WTC11 (cell line): ENCODE data around the gene SLC29A1.

Experiments
- JAZF1 ChIP-seq: fragments of 250-450 bp; sonication (Bioruptor Pico); IDR thresholded peaks from 2 replicates; pipeline ENCODE4 v1.9.0; 2021; ENCODE audit warnings: moderate library complexity, mild to moderate bottlenecking, inconsistent platforms
- MAX ChIP-seq: sonication (generic); formaldehyde crosslinking; IDR thresholded peaks from 2 replicates; pipeline ENCODE4 v1.8.0; 2022; ENCODE audit warnings: mild to moderate bottlenecking, missing genetic modification reagents
- SP1 ChIP-seq: sonication (generic); formaldehyde crosslinking; conservative IDR thresholded peaks from 2 replicates; pipeline ENCODE4 v1.8.1; 2022; ENCODE audit warnings: missing genetic modification reagents
- USF2 ChIP-seq: sonication (generic); formaldehyde crosslinking; IDR thresholded peaks from 2 replicates; pipeline ENCODE4 v1.8.1; 2023; ENCODE audit warnings: mild to moderate bottlenecking, missing genetic modification reagents, moderate library complexity

GRCh38 chr6:44235269-44235668 is 11.9 kb downstream of the SLC29A1 start:
- TF ChIP-seq JAZF1 (no peak), MAX (CRISPR knock-in tag) (no peak), USF2 (CRISPR knock-in tag) (no peak), SP1 (CRISPR knock-in tag) (no peak)
